ENCODE results near the gene CCDC186.

The CCDC186 gene

DNA sequence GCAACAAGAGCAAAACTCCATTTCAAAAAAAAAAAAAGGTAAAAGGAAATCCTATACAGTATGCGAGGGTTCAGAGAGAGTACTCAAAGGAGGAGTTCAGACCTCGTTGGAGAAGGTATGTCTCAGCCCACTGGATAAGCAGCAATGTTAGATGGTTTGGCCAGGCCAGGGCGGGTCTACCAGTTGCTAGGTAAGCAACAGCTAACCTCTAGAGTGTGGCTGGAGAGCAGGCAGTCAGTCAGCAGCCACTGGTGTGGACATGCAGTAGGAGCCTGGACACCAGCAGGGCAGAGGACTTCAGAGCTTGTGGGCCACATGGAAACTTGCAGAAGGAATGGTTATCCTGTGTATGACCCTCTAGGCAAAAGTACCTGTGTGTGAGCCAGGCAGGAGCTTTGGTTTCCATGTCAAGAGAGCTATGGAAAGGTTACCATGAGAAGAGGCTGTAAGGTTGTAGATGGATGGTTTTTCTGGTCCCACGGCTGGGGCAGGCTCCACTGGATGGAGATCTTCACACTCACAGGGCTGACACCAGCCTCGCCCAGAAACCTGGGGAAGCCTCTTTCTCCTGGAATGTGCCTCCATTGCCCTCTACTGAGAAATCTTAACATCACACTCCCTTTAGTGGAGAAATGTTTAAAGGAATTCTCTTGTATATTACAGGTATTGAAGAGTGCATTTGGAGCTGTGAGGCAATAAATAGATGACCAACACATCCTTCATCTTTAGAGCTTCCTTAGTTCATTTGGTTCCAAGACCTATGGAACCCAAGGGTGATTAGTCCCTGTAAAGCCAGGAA, 63.6 kb downstream of the CCDC186 start:
- DNase-seq (ENCODE audit: low spot score), result peak; percentile 35

DNA sequence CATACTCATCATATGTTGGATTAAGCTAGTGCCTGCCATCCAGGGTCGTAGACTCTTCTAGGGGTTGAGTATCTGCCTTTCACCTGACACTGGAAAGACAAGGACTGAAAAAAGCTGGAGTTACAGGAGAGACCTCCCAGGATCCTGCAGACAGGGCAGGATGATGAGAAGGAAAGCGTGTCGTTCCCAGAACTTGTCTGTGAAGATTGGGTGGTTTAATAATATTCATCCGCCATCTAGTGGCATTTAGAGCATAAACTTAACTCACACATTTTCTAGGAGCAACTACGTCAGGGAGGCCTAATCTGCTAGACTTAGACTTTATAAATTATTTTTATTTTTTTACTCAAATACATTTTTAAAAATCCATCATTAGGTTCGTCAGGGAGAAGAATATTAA, 70.7 kb downstream of the CCDC186 start:
- peak; percentile 67 for DNase-seq (ENCODE audit: low spot score)

DNA sequence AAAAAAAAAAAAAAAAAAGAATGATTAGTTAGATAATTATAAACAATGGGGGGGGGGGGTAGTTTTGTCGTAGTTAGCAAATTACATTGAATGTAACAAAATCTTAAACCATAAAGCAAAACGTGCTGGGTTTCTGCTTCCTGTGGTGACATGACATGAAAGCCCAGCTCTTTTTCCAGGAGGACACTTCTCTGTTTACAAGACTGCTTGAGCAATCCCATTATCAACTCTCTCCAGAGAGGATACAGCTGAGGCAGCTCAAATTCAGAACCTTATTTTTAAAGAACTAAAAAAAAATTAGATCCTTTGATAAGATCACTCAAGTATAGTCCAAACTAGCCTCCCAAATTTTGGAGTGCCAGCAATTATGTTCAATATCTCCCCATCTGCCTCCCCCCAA, 71.7 kb downstream of the CCDC186 start:
- DNase-seq (ENCODE audit: low spot score), result no peak

DNA sequence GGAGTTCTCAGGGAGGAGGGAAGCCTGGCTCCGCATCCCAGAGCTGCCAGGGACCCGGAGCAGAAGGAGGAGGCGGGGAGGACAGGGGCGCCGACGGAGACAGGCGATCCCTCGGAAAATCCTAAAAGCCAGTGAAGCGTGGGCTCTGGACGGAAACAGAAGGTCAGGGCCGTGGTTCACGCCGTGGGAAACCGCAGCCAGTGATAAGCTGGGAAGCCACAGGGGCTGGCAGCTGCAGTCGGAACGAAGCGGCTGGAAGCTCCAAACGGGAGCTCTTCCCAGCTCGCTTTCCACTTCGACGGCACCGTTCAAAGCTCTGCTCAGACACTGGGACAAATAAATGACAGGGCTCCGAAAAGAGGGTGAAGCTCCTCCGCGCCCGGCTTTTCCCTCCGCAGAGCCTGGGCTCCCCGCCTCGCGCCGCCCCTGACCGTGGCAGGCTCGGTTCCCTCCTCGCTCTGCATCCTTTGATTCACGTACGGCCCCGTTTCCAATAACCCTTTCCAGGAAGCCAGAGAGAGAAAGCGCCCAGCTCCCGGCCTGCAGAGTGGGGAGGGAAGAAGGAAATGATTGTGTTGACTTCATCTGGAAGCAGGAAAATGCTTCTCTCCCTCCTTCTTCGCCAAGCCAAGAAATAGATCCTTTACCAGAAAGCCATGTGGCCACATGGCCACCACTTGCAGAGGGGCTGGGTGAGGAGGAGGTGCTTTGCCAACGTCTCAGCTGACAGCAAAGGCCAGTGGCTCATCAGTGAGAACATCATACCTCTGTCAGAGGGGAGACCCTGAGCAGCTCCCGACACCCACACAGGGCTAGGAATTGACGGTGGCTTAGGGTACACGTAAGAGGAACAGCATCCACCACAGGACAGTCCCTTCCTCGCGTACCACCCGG, 72.9 kb downstream of the CCDC186 start:
- DNase-seq (ENCODE audit: low spot score), result peak; percentile 49

DNA sequence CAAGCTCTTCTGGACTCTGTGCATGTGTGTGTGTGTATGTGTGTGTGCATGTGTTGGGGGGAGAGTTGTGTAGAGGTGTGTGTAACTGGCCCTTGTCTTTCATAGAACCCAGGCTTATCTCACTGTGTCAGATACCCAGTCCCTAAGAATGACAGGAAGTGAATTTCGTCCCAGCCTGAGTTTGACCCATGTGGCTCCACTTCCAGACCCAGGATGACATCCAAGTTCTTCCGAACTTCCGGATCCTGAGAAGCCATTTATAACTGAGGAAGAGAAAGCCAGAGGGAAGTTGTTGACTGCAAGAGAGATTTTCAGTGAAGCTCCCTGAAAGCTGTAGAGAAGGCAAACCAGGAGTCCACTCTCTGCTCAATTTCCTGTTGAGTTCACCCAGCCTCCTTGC, 77.1 kb downstream of the CCDC186 start:
- DNase-seq (ENCODE audit: low spot score), result no peak

DNA sequence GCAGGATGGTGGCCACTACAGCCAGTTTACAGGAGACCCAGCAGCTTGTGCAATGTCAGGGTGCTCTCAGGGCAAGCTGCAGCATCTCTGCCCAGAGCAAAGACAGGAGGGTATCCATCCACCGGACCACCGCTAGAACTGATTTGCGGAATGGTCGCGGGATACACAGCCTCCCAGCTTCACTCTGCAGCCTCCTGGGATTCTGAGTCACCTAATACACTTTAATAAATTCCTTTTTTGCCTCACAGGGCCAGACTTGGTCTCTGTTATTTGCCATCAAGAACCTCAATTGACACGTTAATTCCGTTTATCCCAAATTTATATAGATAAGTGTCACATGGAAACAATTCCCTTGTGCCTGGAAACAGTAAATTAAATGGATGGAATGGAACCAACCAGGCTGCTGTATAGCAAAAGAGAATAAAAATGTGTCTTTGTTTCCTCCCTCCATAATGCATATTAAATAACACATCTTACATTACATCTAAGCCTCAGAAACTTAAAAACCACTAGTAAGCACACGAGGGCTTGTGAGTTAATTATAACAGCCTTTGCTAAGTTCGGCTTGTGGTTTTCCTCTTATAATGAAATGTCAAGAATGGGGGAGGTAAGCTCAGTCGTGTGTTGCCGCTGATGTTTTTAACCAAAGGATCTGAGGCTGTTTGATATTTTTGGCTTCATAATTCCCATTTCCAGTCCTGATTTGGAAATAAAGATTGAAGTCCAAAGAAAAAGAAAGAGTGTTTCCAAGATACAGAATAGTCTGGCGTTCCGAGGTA, 78.3 kb downstream of the CCDC186 start:
- DNase-seq (ENCODE audit: low spot score), result no peak

DNA sequence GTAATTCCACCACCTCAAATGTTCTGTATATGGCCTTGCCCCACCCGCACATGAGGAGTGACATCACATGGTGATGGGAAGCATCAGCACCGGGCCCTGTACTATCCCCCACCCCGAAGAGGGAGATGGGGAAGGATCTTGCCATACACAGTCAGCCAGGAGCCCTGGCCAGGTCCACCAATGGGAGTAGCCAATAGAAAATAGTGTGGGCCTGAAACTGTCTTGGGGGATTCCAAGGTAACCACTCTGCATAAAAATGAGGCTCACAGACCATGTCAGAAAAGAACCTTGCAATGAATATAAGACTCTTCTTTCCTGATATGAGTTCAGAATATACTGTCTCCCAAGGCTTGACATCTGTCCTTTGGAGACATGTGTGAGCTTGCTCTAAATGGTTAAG, 79.2 kb downstream of the CCDC186 start:
- no peak for DNase-seq (ENCODE audit: low spot score)

DNA sequence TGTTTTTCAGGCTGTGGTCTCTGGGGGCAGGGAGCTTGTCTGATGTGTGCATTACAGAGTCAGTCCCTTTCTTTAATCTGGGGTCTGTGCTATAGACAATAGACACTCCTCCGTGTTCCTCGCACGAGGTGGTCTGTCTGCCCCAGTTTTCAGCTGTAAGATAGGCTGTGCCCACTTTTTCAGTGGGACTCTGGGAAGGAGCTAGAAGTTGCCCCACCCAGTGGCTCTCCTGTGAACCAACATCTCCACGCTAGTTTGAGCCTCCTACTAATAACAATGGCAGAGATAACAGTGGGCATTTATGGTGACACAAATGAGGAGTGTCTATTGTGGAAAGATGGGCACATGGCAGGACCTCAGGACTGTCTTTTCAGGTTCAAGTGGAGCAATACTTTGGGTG, 86.3 kb downstream of the CCDC186 start:
- DNase-seq (ENCODE audit: low spot score), result no peak

DNA sequence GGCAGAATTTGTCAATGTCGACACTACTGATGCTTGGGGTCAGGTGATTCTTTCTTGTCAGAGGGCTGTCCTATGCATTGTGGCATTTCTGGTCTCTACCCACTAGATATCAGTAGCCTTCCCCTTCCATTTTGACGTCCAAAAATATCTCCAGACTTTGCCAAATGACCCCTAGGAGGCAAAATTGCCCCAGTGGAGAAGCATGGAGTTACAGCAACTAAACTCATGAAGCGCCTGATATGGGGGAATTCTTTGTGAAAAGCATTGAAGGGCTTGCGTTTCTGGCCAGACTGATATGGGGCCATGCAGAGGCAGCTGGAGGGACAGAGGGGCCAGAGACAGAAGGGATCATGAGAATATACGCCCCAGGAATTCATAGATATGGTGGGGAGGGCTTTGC, 86.7 kb downstream of the CCDC186 start:
- DNase-seq (ENCODE audit: low spot score), result no peak

DNA sequence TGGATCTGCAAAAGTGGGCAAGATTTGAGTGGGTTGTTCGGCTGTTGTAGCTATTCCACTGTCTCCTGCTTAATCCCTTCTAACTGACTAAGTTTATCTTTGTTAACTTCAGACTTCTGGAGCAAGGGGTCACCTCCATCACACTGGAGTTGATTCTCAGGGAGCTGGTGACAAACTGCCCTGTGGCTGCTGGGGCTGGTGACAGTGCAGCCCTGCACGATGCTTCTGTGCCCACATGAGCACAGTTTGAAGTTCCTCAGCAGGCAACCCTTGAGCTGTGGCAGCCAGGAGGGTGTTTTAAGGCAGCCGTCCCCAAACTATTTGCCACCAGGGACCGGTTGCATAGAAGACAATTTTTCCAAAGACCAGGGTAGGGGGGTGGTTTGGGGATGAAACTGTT, 89.8 kb downstream of the CCDC186 start:
- no peak for DNase-seq (ENCODE audit: low spot score)

DNA sequence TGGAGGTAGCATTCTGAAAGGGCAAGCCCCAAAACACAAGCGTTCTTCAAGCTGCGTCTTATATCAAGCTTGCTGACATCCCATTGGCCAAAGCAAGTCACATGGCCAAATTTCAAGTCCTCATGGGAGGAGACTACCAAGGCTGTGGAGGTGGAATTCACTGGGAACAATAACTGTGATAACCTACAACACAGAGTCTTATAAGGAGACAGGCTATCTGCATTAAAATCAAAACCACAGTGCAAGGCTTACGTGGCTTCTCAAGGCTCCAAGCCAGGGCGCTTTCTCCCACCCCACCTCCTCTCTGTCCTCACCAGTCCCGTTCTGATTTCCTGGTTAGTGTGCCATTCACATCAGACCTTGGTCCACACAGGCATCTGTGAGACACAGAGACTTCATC, 91.0 kb downstream of the CCDC186 start:
- DNase-seq (ENCODE audit: low spot score), result no peak

DNA sequence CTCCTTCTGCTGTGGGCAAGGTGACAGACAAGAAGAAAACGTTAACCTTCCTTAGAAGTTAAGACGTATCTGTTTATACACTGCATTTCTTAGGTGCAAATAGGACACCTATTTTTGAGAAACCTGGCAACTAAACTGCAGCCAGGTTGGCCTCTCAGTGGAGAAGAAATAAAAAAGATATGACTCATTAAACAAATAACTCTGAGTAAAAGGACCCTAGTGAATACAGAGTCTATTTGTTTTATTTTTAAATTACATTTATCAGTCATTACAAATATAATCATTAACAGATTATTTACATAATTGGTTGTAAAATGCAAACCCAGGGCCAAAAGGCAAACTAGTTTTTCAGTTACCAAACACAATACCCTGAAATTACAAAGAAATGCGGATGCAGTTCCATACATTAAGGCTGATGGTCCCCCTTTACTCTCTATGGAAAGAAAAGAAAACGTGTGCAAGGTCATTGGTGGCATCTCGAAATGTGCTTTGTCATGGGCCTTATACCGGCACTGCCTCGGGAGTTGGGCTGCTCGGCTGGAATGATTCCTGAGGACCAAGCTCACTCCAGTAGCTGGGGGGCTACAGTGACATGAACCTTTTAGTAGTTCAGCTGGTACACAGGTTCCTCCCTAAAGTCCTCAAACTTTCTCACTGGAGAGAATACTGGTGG, 92.0 kb downstream of the CCDC186 start:
- no peak for DNase-seq (ENCODE audit: low spot score)

DNA sequence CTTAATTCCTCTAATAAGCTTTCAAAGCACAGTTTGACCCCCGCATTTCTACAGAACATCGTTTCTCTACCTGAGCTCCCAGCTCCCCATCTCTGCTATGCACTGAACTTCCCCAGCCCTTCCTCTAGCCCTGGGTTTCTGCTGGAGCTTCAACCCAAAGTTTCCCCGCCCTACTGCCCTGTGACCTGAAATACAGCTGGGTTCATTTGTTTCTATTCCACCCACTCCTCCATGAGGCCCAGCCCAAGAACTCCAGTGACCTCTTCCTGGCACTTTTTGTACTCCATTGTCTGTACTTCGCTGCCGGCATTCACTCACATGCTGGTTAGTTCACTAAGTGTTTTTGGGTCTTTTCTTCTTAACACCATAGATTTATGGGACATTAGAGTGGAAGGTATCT, 94.6 kb downstream of the CCDC186 start:
- no peak for DNase-seq (ENCODE audit: low spot score)

DNA sequence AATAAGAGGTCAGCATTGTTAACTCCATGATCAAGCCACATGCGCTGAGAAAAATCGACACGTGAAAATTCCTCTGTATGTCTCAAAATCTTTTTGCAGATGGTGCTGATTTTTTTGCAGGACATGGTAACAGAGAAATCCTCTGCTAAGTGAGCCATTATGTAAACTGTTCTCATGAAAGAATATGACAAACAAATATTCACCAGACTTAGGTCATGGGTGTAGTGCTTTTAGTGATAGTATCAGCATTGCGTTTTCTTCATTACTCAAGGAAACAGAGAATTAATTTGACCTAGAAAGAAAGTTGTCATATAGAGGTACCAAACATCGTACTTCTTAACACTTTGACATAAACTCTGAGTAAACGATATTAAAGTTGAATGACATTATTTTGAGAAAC, 95.7 kb downstream of the CCDC186 start:
- DNase-seq (ENCODE audit: low spot score), result no peak

DNA sequence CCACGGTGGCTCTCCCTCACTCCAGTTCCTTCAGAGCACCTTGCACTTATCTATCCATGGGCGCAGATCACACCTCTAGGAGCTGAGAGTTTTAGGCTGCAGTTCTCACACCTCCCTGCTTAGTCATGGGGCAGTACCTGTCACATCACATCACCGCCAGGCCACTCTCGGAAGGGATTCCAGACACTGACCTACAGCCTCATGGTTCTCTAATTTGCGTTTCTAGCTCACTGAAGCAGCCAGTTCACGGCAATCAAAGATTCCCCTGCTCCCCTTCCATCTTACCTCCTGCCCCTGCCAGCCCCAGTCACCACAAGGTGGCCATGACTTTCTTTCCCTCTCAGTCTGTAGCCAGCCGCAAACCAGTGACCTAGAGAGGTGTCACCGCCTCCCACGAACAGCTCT, 96.2 kb downstream of the CCDC186 start:
- DNase-seq (ENCODE audit: low spot score), result no peak

DNA sequence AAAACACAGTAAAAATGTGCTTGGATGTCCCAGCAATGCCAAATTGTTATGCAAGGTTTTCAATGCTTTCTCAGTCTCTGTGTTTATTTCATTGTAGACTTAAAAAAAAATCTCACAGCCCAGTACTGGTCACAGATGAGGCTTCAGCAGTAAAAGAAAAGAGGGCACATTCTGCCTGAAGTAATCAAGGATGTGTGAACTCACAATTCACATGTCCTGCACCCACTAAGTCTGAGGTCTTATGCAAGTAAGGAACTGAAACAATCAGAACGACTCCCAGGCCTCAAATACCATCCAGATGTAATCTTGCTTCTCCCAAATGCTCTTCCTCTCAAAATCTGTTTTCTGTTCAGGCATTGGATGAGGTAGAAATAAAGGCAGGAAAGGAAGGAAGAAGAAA, 96.7 kb downstream of the CCDC186 start:
- no peak for DNase-seq (ENCODE audit: low spot score)

DNA sequence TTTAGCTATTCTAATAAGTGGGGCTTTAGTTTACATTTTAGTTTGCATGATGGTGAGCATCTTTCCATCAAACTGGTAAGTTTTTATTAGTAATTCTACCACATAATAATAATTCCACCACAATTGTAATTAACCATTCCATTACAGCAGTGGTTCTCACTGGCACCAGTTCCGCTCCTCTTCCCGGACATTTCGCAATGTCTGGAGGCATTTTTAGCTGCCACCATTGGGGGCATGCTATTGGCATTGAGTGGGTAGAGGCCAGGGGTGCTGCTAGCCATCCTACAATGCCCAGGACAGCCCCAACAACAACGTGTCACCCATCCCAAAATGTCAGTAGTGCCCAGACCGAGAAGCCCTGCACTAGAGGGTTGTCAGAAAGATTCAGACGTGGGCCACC, 98.9 kb downstream of the CCDC186 start:
- no peak for DNase-seq (ENCODE audit: low spot score)

DNA sequence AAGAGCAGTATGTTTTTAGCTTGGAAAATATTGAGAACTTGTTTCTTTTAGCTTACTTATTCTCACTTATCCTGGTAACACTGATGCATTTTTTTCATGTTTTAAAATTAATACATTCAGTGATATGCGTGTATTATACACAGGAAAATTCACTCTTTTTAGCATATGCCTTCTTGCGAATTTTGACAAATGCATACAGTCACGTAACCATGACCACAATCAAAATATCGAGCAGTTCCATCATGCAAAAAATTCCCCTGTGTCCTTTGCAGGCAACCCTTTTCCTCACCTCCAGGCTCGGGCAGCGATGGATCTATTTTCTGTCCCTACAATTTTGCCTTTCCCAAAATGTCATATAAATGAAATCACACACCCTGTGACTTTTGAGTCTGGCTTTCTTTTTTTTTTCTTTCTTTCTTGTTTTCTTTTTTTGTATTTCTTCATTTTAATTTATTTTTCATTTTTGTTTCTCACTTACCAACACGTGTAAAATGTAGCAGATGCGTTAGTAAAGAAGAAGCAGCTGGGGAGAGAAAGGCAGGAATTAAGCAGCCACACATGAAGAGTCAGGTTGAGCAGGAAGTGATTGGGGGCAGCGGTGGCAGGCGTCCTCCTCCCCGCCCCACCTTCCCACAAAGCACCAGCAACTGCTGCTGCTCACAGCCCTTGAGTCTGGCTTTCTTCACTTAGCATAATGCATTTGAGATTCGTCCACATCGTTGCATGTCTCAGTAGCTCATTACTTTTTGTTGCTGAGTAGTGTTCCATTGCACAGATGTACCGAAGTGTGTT, 100.4 kb downstream of the CCDC186 start:
- DNase-seq (ENCODE audit: low spot score), result no peak

DNA sequence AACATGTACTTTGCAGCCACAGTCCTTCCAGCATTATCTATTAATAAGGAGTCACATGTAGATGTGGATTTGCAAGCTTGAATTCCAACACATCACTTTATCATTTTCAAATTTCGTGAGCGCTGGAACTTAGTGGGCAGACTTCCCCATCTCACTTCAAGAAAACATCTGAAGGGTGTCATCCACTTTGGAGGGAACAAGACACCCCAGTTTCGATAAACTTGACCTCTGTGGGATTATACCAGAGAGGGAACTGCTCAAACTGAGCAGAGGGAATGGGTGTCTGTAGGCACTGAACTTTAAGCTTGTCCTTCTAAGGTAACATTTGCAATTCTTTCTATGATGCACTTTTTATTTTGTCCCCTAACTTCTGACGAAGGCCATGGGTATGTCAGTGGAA, 102.8 kb downstream of the CCDC186 start:
- DNase-seq (ENCODE audit: low spot score), result no peak

Measured in kidney tubule cell (primary cell).